Endothelial cell of umbilical vein (primary cell): ENCODE data around the gene BDKRB2. TPM values are rescaled to one million over a fixed set of nuclear protein-coding genes. Genes with fewer than 3 reads are reported as not detected.
A peak's percentile ranks its signal among the peaks of the same experiment; 100 is the strongest.

ENCODE experiments used
- BruUV-seq: library from RNA; stranded (reverse); fragments of 400-500 nt; replicated peaks from 2 replicates; lab custom pipeline; 2021; lab: Mats Ljungman, UMichigan
- CTCF ChIA-PET: fragments of 300-600, 350-600 bp; sonication (Branson Sonifier 250); formaldehyde crosslinking; loops from one replicate; lab custom pipeline; 2021; ENCODE audit warnings: antibody characterized with exemption, inconsistent platforms; lab: Charles Lee
- POLR2A ChIA-PET: fragments of 300-600, 350-600 bp; sonication (Branson Sonifier 250); formaldehyde crosslinking; loops from one replicate; lab custom pipeline; 2021; ENCODE audit warnings: antibody characterized with exemption, inconsistent platforms; lab: Charles Lee
- DNase-seq: peaks from one replicate; pipeline ENCODE4 v3.0.0-alpha.2; 2011; ENCODE audit warnings: low read depth, low spot score
- FAIRE-seq: peaks from 2 replicates; lab custom pipeline; 2011; peaks lifted over from hg19 to GRCh38; lab: Jason Lieb, UNC
- H2AFZ ChIP-seq: 2 replicates; pipeline ENCODE4 v1.6.0; 2012; ENCODE audit warnings: low read depth, low read length, control low read depth, inconsistent platforms
- H3K27ac ChIP-seq: 2 replicates; pipeline ENCODE4 v1.5.1; 2011; ENCODE audit warnings: low read depth, mild to moderate bottlenecking, control low read depth, low read length, moderate library complexity; ENCODE audit not compliant: insufficient read depth
- H3K27me3 ChIP-seq, 2 experiments: 2 replicates each; pipeline versions ENCODE4 v1.6.0 to v1.6.1; 2011; ENCODE audit warnings: low read length in 2 of 2, mixed read lengths in 1 of 2; ENCODE audit not compliant: control insufficient read depth in 2 of 2, insufficient read depth in 2 of 2
- H3K36me3 ChIP-seq, 2 experiments: 2 replicates in 1 of 2; 3 replicates in 1 of 2; pipeline ENCODE4 v1.5.1; 2011; ENCODE audit warnings: low read length in 2 of 2, mild to moderate bottlenecking in 1 of 2, moderate library complexity in 1 of 2; ENCODE audit not compliant: control insufficient read depth in 2 of 2, insufficient read depth in 2 of 2; ENCODE audit errors: extremely low read depth in 1 of 2
- H3K4me1 ChIP-seq: 3 replicates; pipeline ENCODE4 v1.5.1; 2011; ENCODE audit warnings: mild to moderate bottlenecking, low read length; ENCODE audit not compliant: control insufficient read depth, insufficient read depth; ENCODE audit errors: extremely low read depth
- H3K4me2 ChIP-seq: 2 replicates; pipeline ENCODE4 v1.6.1; 2011; ENCODE audit warnings: low read length, control low read depth, mixed read lengths; ENCODE audit not compliant: insufficient read depth
- H3K4me3 ChIP-seq, 3 experiments: fragments of 200-600 bp in 1 of 3; sonication (generic), shearing (Covaris generic) in 1 of 3; replicated peaks in 1 of 3; 2 replicates each; pipeline ENCODE4 v1.5.1; 2011 to 2016; ENCODE audit warnings: control low read depth in 3 of 3, low read length in 3 of 3, mild to moderate bottlenecking in 2 of 3, inconsistent platforms in 1 of 3, low read depth in 1 of 3, moderate library complexity in 1 of 3; ENCODE audit not compliant: insufficient read depth in 1 of 3
- H3K79me2 ChIP-seq: 2 replicates; pipeline ENCODE4 v1.6.0; 2012; ENCODE audit warnings: low read length, inconsistent platforms; ENCODE audit not compliant: control insufficient read depth, insufficient read depth
- H3K9ac ChIP-seq: replicated peaks from 2 replicates; pipeline ENCODE3; 2011; ENCODE audit warnings: low read length, control low read depth; ENCODE audit not compliant: insufficient read depth; ENCODE audit errors: extremely low read depth
- H3K9me1 ChIP-seq: replicated peaks from 3 replicates; pipeline ENCODE4 v1.6.0; 2011; ENCODE audit warnings: mild to moderate bottlenecking, low read length; ENCODE audit not compliant: control insufficient read depth, insufficient read depth; ENCODE audit errors: extremely low read depth
- H3K9me3 ChIP-seq: replicated peaks from 2 replicates; pipeline ENCODE4 v1.5.1; 2012; ENCODE audit warnings: low read length, inconsistent platforms; ENCODE audit not compliant: control insufficient read depth, insufficient read depth
- H4K20me1 ChIP-seq: replicated peaks from 2 replicates; pipeline ENCODE3; 2011; ENCODE audit warnings: mild to moderate bottlenecking, low read length; ENCODE audit not compliant: control insufficient read depth, insufficient read depth; ENCODE audit errors: extremely low read depth
- CTCF ChIP-seq, 2 donors: IDR thresholded peaks; 1 replicate in 1 of 2; 2 replicates in 1 of 2; pipeline ENCODE4 v1.5.1; 2011; ENCODE audit warnings: low read length in 2 of 2, mild to moderate bottlenecking in 2 of 2, moderate library complexity in 2 of 2, control low read depth in 1 of 2, inconsistent platforms in 1 of 2, low read depth in 1 of 2; ENCODE audit not compliant: insufficient read depth in 1 of 2; ENCODE audit errors: extremely low read depth in 1 of 2
- EZH2 ChIP-seq: IDR thresholded peaks from 2 replicates; pipeline ENCODE4 v1.6.1; 2012; ENCODE audit warnings: borderline replicate concordance, low read depth, mild to moderate bottlenecking, moderate library complexity, low read length, inconsistent platforms; ENCODE audit not compliant: severe bottlenecking
- FOS ChIP-seq: IDR thresholded peaks from 2 replicates; pipeline ENCODE4 v1.6.1; 2011; ENCODE audit warnings: mild to moderate bottlenecking, low read length, moderate library complexity, borderline replicate concordance; ENCODE audit not compliant: insufficient read depth
- GATA2 ChIP-seq: IDR thresholded peaks from 2 replicates; pipeline ENCODE4 v1.7.0; 2011; ENCODE audit warnings: low read depth, mild to moderate bottlenecking, moderate library complexity, mixed read lengths, low read length; ENCODE audit not compliant: insufficient read length, insufficient read depth
- JUN ChIP-seq: IDR thresholded peaks from 2 replicates; pipeline ENCODE4 v1.6.1; 2011; ENCODE audit warnings: borderline replicate concordance, low read depth; ENCODE audit not compliant: insufficient read length, insufficient read depth
- MAX ChIP-seq: IDR thresholded peaks from 2 replicates; pipeline ENCODE4 v1.6.1; 2011; ENCODE audit not compliant: insufficient read depth, insufficient read length
- MYC ChIP-seq: IDR thresholded peaks from one replicate; pipeline ENCODE4 v1.6.1; 2011; ENCODE audit warnings: mild to moderate bottlenecking, low read depth, low read length
- POLR2A ChIP-seq: IDR thresholded peaks from 2 replicates; pipeline ENCODE4 v1.6.1; 2012; ENCODE audit warnings: low read depth, mild to moderate bottlenecking, control low read depth, low read length
- POLR2AphosphoS5 ChIP-seq: IDR thresholded peaks from 2 replicates; pipeline ENCODE4 v1.6.1; 2012; ENCODE audit warnings: low read depth, mild to moderate bottlenecking, control low read depth, low read length, moderate library complexity; ENCODE audit not compliant: insufficient read depth
- dilution Hi-C: fragments of 300-500 bp; cut with MboI; formaldehyde crosslinking; loops from one replicate; pipeline ENCODE4 v1.15.0; 2019; ENCODE audit warnings: low sequenced_read_pairs; ENCODE audit not compliant: extremely low pct_ligation_motif_present
- intact Hi-C: fragments of 100-400 bp; cut with micrococcal nuclease; formaldehyde crosslinking; loops from one replicate; pipeline ENCODE4 v1.10.0; 2022
- polyA plus RNA-seq, 4 experiments: library from polyadenylated mRNA; depleted of rRNA in 3 of 4; stranded (reverse) in 3 of 4; unstranded in 1 of 4; fragments of >200 nt; gene quantifications; 2 replicates each; pipeline versions ENCODE4 v1.2.1 to v1.2.3, GENCODE V29; 2011 to 2012; ENCODE audit warnings: missing spikeins in 1 of 4
- total RNA-seq: library from RNA; stranded (reverse); gene quantifications from 2 replicates; pipeline ENCODE4 v1.2.3, GENCODE V29; 2021

Gene BDKRB2
- total and polyA plus RNA-seq, 2 donors (not counting 3 experiments of a cell fraction or from before 2014, with no cell fraction given) = 0.22 to 0.77 TPM

GRCh38 chr14:96167224-96168148 is 37.2 kb upstream of the BDKRB2 start:
- no TSS peak for BruUV-seq
- FAIRE-seq = no peak
- no peak overlapping the region for H3K4me3 ChIP-seq
- H3K9me1 ChIP-seq = no peaks in the 10 kb centered on the region
- no peak overlapping the region for H2AFZ ChIP-seq
- no peak overlapping the region for H3K27ac ChIP-seq
- dilution Hi-C loops = no loop called here
- no peak for TF ChIP-seq MAX
- TF ChIP-seq CTCF (IDR thresholded peaks at IDR 0.05; ENCODE audit: extremely low read depth in 1 of 2, insufficient read depth in 1 of 2, low read depth in 1 of 2, low read length in 2 of 2) = no peak
- TF ChIP-seq POLR2A = no peak
- no peak for TF ChIP-seq EZH2
- no peak for TF ChIP-seq MYC
- TF ChIP-seq JUN = no peak
- TF ChIP-seq POLR2AphosphoS5 = no peak
- no peak for TF ChIP-seq FOS
- no peak for TF ChIP-seq GATA2
- H3K27me3 ChIP-seq = no peaks in the 10 kb centered on the region
- POLR2A ChIA-PET = no interaction called here
- no peaks in the 10 kb centered on the region for H3K4me1 ChIP-seq
- no peaks in the 10 kb centered on the region for H3K9me3 ChIP-seq
- peak; percentile 34 for DNase-seq
- CTCF ChIA-PET = no interaction called here
- no peaks in the 10 kb centered on the region for H3K36me3 ChIP-seq
- H3K4me2 ChIP-seq = no peak overlapping the region
- H4K20me1 ChIP-seq = no peaks in the 10 kb centered on the region
- intact Hi-C loops = no loop called here
- H3K9ac ChIP-seq = no peak overlapping the region
- no peaks in the 10 kb centered on the region for H3K79me2 ChIP-seq
